HG03469 (cell line): ENCODE data around the gene RAPGEF4.

Source experiments
- ATAC-seq: cut with Tn5 transposase; IDR thresholded peaks from one replicate; pipeline ENCODE4 v1.9.1; 2021; ENCODE audit warnings: mild to moderate bottlenecking, moderate library complexity, moderate number of reproducible peaks; ENCODE audit not compliant: unreplicated experiment

The RAPGEF4 gene

GRCh38 chr2:172856606-172857005 lies 121.0 kb downstream of the RAPGEF4 start:
- no peak for ATAC-seq

DNA sequence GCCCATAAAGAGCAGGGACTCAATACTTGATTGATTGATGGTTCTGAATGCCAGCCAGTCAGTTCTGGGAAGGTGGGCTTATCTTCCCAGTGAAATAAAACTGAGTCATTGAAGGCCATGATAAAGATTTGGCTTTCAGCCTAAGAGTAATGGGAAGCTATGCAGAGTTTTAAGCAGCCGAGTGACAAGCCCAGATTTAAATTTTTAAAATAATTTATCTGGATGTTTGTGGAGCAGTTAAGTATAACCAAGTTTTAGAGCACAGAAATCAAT lies 122.8 kb downstream of the RAPGEF4 start:
- no peak for ATAC-seq

DNA sequence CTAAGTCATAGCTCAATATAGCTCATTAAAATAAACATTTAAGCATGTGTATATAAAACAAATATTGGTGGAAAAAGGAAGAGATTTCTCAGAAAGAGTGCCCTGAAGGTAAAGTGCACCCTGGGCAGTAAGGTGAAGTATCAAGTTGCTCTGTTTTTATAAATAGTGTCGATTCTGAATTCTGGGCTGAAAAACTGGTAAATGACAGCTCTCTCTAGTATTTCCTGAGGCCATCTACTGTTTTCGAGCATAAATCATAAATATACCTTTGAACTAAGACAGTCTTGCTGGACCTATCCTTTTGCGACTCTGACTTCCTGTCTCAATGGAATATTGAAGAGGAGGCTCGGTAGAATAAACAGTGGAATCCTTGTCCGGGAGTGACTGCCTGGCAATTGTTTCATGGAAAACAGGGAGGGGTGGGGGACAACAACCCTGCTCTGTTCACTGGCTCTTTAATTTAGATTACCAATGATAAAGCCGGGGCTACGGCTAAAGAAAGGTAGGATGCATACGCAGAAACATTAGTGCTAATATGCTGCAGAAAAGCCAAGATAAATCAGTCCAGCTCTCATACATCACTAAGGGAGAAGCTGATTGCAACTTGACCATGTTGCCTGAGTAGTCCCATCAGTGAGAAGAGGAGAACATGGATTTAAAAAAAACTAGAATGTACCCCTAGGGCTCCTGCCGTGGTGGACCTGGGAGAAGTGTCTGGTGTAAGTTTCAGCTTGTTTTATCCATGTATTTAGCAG lies 124.1 kb downstream of the RAPGEF4 start:
- no peak for ATAC-seq

DNA sequence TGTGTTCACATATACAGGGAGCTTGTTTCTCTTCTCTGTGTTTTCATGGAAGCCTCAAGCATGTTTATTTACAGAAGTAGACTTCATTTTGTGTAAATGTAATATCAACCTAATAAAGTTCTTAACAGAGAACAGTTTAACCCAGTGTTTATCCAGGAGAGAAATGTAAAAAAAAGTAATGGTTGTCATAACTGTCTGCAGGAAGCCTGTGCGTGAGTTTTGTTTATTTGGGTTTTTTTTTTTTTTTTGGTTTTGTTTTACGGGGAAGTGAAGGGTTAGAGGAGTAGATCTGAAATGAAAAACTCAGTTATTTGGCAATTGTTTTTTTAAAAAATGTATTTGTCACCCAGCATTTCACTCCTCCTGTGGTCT lies 124.7 kb downstream of the RAPGEF4 start:
- no peak for ATAC-seq

GRCh38 chr2:172861098-172861497 lies 125.5 kb downstream of the RAPGEF4 start:
- ATAC-seq = no peak

- no peak for ATAC-seq
These were observed 126.2 kb downstream of the RAPGEF4 start for GRCh38 chr2:172861656-172862476.

DNA sequence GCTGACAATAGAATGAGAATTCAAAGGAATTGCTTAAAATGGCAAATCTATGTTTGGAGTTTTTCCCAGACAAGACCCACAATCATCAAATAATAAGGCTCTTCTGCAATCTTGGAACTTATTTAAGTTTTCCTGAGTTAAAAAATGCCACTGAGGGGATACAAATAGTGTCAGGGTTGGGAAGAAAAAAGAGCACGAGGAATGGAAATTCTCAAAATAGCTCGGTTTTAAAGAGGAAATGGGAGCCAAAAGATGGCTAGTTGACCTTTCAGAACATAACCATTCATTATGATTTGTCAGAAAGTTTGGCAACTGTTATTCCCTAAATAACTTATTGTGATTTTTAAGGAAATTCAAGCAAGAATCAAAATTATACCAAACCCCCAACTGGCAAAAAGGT lies 127.7 kb downstream of the RAPGEF4 start:
- ATAC-seq = no peak

- ATAC-seq = no peak
These were observed 128.5 kb downstream of the RAPGEF4 start for GRCh38 chr2:172864182-172864581.

- no peak for ATAC-seq
These were observed 129.8 kb downstream of the RAPGEF4 start for GRCh38 chr2:172865422-172865821.

DNA sequence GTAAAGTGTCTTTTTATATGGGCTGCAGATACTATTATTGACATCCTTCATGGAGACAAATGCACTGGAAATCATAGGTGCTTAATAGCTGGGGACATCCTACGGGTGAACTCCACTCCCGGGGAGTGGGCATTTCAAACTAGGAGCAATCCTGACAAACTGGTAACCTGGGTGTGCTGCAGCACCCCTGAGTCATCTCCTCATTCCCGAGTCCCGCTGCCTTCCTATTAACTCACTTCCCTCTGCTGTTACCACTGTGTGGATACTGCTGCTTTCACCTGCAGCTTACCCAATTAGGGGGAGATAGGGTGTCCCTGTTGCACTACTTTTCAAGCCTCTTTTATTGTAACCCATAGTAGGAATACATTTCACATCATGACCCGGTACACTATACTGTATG lies 134.2 kb downstream of the RAPGEF4 start:
- ATAC-seq = no peak

DNA sequence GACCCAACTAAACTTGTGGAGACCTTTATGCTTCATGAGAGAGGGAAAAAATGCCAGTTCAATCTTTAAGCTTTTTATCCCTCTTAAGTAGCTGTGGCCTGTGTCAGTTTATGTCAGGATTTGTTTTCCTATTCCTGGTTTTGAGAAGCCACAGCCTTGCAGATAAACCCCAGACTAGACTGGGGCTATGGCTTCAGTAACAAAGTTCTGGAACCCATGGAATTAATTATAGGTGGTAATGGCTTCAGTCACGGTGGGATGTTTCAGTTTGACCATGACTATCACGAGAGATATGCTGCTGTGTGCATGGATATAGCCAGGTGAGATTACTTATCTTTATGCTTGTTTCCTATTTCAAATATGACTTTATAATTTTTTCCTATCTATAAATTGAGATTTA lies 134.8 kb downstream of the RAPGEF4 start:
- no peak for ATAC-seq

DNA sequence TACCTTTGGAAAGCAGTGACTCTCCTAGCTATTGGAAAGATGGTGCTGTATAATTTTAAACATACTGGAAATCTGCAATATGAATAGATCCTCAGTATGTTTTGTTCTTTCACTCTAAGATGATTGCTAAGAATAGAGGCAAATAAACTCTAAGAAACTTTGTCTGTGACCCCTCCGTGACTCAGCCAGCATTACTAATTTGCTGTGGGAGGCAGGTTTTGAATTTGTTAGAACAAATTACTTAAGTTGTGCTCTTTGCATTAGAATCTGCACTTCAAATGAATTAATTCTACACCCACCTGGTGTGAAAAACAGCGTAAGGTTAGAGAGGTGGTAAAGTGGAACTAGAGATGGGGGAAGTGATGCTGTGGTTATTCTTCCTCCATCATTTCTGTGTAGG lies 142.2 kb downstream of the RAPGEF4 start:
- no peak for ATAC-seq

GRCh38 chr2:172878260-172878659 lies 142.6 kb downstream of the RAPGEF4 start:
- no peak for ATAC-seq

GRCh38 chr2:172884336-172884735 lies 148.7 kb downstream of the RAPGEF4 start:
- ATAC-seq = no peak

DNA sequence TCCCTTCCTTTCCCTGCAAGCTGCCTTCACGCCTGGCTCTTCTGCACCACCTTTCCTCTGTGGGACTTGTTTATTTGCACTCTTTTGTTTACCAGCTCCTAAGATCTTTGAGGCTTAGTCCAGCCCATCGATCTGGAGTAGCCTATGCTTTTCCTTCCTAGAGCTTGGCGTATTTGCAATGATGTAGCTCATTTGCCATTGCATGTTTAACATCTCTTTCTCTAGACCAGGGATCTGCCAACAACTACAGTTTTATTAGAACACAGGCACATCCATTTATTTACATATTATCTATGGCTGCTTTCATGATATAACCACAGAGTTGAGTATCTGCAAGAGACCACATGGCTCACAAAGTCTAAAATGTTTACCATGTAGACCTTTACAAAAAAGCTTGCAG lies 150.4 kb downstream of the RAPGEF4 start:
- no peak for ATAC-seq

DNA sequence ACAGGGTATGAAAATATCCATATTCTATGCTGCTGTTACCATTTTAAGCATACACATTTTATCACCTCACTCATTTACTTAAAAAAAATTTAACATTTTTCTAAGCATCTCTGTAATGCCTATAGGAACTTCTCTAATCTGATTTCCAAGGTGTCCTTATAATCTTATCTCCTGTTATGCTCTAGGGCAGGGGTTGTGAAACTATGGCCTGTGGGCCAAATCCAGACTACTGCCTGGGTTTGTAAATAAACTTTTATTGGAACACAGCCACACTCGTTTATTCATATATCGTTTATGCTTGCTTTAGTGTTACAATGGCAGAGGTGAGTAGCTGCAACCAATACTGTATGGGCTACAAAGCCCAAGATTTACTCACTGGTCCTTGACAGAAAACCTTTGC lies 151.6 kb downstream of the RAPGEF4 start:
- no peak for ATAC-seq

DNA sequence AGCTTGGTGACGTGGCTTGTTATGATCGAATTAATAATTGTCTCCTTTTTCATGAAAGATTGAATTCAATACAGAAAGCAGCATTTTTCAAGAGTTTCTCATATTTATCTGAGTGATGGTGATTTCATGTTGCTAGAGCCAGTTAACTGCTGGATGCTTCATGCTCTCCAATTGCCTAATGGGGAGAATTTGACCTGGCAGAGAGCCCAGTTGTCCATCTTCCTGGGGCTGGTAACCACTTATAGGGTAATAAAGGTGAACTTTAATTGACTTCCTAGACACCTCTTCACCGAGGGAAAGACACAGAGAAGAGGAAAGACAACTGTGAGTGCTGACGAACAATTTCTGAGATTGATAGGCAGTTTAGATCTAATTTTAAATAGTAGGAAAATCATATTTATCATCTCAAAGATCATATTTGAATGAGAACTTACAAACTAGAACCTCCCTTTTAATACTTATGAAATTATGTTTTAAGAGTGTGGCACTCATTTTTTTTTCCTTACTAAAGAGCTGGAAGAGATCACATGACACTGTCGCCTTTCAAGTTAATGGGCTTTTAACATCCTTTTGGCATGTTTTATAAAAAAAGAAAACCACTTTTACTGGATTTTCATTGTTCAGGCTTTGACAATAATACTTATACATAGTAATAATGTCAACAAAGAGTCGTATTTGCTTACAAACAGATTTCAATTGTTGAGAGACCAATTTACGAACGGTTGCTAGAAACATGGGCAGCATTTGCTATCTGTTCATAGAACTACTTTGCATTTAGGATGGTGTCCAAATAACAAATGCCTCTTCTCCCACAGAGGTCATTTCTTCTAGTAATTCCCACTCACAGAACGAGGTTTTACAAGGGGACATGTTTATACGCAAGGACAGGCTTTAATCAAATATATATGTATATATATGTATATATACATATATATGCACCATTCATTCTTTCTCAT lies 153.3 kb downstream of the RAPGEF4 start:
- ATAC-seq = no peak

DNA sequence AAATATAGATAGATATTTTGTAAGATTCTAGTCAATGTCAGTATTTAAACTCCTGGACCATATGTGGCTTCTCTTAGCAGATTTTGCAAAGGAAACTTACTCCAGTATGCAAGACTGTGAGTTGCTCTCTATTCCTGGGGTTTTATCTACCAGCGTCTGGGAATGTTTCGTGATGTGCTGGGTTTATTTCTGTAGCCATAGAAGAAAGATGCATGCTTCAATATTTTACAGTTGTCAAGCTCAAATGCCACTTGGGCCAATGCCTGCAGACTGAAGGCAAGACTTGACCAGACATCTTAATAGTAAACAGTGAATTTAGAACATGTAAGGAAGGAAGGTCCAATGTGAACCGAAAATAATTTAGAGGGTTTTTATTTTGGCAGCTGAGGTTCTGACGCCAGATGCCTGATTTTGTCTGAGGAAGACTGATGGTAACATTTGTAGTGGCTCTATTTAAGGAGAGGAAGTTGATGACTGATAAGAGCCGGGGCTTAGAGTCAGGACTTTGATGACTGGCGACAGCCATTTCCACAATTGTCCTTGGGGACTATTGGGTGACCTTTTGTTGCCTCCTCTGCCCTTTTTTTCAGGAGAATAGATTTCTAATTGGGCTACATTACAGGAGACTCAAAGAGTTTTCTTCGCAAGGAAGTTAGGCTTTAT lies 154.3 kb downstream of the RAPGEF4 start:
- no peak for ATAC-seq

DNA sequence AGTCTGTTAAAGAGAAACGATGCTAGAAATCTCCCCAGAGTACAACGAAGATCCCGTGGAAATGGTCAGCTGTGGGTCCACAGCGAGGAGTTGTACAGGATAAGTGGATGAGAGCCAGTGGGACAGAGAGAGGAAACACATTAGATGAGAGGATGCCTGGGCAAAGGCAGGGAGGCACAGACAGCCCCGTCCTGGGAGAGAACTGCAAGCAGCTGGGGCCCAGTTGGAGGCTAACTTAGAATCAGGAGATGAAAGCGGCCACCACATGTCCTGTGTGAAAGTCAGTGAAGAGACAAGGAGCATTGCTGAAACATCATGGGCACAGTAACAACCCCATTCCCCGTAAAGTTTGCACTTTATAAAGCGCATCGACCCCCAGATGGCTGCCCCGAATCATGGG lies 157.5 kb downstream of the RAPGEF4 start:
- no peak for ATAC-seq

- ATAC-seq = no peak
These were observed 158.0 kb downstream of the RAPGEF4 start for GRCh38 chr2:172893671-172894070.
